Measurements from ENCODE around the gene TRAPPC5. TPM values are rescaled to one million over a fixed set of nuclear protein-coding genes. Genes with fewer than 3 reads are reported as not detected.
A peak's percentile ranks its signal among the peaks of the same experiment; 100 is the strongest.

TRAPPC5 gene
- total RNA-seq, 1 donor from 2014 or later: 50.4 TPM

DNA sequence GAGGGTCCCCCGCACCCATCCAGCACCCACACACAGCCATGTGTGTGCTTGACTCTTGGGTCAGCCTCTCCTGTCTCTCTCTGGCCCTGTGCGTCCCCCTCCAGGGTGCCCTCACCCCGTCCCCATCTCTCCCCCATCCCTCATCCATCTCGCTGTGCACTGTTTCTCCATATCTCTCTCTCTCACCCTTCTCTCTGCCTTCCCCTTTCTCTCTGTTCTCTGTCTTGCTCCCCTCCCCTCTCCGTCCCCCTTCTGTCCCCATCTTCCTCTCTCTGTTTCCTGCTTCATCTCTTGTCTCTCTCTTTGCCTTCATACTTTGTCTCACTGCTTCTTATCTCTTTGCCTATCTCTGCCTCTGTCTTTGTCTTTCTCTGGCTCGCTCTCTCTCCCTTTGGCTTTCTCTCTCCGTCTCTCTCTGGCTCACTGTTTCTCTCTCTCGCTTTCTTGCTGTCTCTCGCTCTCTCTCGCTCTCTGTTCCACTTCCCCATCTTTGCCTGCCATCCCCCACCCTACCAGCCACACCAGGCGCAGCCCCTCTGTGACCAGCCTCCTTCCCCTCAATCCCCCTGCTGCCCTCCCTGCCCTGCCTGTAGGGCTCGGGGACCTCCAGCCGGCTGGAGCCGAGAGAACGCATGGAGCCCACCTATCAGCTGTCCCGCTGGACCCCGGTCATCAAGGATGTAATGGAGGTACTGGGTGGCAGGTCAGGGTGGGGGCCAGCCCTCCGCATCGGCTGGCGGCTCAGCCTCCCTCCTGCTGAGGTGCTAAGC lies 34.8 kb upstream of the TRAPPC5 start:
- DNase-seq (ENCODE audit: low read depth): no peak

GRCh38 chr19:7646426-7646700 lies 34.3 kb upstream of the TRAPPC5 start:
- no peak for DNase-seq (ENCODE audit: low read depth)

DNA sequence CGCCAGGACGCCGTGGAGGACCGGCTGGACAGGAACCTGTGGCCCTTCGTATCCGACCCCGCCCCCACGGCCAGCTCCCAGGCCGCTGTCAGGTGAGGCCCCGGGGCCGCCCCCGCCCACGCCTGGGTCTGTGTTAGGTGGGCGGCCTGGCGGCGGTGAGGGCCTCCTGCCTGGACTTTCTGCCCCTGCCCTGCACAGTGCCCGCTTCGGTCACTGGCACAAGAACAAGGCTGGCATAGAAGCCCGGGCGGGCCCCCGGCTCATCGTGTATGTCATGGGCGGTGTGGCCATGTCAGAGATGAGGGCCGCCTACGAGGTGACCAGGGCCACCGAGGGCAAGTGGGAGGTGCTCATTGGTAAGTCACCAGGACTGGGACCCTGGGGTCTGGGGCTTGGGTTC lies 33.5 kb upstream of the TRAPPC5 start:
- no peak for DNase-seq (ENCODE audit: low read depth)

GRCh38 chr19:7648265-7649014 lies 32.2 kb upstream of the TRAPPC5 start:
- no peak for DNase-seq (ENCODE audit: low read depth)

DNA sequence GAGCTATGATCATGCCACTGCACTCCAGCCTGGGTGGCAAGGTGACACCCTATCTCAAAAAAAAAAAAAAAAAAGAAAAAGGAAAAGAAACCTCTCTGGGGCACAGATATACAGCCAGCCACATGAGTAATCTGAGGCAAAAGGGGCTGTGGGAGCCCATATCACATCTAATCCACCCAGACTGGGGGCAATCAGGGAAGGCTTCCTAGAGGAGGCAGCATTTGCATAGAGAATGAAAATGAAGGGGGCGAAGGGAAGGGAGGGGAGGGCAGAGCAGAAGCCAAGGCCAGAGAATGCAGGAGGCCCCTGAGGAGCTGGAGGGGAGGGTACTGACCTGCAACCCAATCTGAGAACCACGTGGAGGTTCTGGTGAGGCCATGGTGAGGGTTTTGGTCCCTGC lies 30.5 kb upstream of the TRAPPC5 start:
- no peak for DNase-seq (ENCODE audit: low read depth)

DNA sequence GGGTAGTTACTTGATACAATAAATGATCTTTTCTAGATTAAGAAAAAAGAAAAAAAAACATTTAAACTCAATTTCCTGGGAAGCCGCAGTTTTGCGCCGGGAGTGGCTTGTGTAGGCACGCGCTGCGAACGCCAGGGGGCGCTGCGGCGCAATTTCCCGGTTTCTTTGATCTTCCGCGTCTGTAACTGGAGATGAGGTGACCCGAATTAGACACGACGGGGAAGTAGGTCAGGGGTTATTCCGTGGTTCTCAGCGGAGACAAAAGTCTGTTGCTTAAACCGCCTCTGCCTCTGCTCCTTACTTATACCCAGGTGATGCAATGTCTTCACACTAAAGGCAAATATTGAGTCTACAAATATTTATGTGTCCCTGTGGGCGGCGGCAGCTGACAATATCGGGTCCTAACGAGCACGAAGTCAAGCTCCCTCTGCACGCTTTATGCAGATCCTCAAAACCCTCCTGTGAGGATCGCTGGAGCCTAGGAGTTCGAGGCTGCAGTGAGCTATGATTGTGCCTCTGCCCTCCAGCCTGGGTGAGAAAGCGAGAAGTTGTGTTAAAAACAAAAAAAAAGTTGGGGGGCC lies 28.5 kb upstream of the TRAPPC5 start:
- DNase-seq (ENCODE audit: low read depth): peak; percentile 83

DNA sequence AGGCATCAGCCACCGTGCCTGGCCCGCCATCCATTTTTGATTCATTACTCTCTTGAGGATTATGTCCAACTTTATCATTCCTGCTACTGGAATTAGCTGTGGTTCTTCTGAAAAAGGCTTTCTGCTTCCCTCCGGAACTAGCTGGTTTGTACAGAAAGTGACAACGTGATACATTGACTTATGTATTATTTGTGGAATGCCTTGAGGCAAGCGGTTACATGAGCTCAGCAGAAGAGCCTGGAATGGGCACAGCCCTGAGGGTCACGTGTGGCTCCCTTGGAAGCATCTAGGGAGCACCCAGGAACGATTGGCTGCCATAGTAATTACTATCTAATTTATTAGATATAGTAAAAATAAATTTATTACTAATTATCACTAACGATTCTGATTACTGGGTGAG lies 26.2 kb upstream of the TRAPPC5 start:
- DNase-seq (ENCODE audit: low read depth): peak; percentile 40

DNA sequence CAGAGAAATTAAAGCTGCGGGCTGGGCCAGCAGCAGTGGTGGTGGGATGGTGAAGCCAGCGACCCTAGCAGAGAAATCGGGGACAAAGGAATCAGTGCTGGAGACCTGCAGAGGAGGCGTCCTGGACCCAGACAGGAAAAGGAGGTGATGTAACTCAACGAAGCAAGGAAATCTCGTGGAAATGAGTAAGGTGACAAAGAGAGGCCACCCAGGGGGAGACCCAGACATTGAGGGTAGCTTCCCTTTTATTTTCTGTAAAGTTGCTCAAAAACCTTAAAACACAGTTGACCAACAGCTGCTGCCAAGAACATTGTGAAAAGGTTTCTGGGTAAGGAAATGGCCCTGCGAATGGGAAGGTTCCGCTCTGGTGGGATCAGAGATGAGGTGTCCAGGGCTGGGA lies 25.1 kb upstream of the TRAPPC5 start:
- no peak for DNase-seq (ENCODE audit: low read depth)

DNA sequence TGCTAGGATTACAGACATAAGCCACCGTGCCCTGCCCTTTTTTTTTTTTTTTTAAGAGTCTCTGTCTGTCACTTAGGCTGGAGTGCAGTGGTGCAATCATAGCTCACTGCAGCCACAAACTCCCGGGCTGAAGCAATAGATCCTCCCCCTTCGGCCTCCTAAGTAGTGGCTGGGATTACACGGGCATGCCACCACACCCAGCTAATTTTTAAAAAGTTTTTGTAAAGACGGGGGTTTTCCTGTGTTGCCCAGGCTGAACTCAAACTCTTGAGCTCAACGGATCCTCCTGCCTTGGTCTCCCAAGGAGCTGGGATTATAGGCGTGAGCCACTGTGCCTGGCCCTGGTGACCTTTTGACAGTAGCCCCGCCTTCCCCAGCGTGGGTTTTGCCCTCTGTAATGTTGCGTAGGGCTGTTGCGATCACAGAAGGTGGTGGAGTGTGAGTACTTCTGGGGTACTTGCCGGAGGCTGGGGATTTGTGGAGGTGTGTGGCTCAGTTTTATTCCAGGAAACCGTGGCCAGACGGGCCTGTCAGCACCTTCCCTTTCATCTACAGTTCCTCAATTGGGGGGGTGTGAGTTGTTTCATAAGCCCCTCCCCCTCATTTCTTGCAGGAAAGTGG lies 23.4 kb upstream of the TRAPPC5 start:
- no peak for DNase-seq (ENCODE audit: low read depth)

DNA sequence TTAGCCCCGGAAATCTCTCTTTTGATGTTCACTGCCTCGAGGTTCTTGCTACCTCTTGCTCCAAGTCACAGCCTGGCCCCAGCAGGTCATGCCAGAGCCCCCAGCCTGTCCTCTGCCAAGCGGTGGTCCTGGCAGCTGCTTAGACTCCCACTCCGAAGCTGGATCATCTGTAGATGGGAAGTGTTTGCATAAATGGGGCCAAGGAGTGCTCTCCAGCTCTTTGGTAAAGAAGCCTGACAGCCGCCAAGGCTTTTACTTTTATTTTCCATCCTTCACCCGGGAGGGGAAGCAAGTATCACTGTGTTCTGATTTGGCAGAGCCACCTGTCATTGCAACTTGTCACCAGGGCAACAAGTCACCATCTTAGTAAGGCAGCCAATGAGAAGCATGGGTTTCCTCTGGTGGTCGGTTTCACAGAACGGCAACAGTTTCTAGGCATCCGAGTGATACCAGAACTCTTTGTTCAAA lies 22.4 kb upstream of the TRAPPC5 start:
- DNase-seq (ENCODE audit: low read depth): peak; percentile 40

- no peak for DNase-seq (ENCODE audit: low read depth)
These were observed 18.7 kb upstream of the TRAPPC5 start for GRCh38 chr19:7661744-7662538.

GRCh38 chr19:7662657-7663056 lies 18.0 kb upstream of the TRAPPC5 start:
- DNase-seq (ENCODE audit: low read depth): no peak

- peak; percentile 73 for DNase-seq (ENCODE audit: low read depth)
These were observed 16.9 kb upstream of the TRAPPC5 start for GRCh38 chr19:7663706-7664105.

DNA sequence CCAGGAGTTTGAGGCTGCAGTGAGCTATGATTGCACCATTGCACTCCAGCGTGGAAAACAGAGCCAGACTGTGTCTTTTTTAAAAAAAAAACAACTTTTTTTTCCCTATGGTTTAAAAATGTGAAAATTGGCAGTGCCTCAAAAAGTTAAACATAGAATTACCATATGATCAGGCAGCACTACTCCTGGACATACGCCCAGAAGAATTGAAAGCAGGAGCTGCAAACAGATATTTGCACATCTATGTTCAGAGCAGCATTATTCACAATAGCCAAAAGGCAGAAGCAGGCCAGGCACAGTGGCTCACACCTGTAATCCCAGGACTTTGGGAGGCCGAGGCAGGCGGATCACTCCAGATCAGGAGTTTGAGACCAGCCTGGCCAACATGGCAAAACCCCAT lies 15.6 kb upstream of the TRAPPC5 start:
- DNase-seq (ENCODE audit: low read depth): no peak

GRCh38 chr19:7668842-7669241 lies 11.8 kb upstream of the TRAPPC5 start, which contains the start of gene RETN:
TSS of gene RETN (plus strand) at chr19:7669049. CDS start at chr19:7669327, 278 bp downstream.
- no peak for DNase-seq (ENCODE audit: low read depth)

- no peak for DNase-seq (ENCODE audit: low read depth)
These were observed 11.0 kb upstream of the TRAPPC5 start for GRCh38 chr19:7669641-7670040.

DNA sequence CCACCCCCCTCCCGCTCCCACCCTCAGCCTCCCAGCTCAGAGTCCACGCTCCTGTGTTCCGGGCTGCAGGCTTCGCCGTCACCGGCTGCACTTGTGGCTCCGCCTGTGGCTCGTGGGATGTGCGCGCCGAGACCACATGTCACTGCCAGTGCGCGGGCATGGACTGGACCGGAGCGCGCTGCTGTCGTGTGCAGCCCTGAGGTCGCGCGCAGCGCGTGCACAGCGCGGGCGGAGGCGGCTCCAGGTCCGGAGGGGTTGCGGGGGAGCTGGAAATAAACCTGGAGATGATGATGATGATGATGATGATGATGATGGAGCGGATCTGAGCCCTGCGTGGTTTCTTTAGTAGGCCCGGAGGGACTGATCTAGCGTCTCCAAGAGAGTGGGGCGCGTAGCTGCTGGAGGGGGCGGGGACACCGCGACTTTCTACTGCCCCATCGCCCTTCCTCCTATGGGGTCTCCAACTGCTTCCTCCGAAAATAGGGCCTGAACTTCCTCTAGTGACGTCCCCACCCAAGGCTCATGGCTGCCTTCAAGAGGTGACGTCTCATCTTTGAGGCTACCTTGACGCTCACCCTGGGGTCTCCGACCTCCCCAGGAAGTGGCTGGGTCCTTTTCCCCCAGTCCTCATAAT lies 10.4 kb upstream of the TRAPPC5 start:
- no peak for DNase-seq (ENCODE audit: low read depth)

DNA sequence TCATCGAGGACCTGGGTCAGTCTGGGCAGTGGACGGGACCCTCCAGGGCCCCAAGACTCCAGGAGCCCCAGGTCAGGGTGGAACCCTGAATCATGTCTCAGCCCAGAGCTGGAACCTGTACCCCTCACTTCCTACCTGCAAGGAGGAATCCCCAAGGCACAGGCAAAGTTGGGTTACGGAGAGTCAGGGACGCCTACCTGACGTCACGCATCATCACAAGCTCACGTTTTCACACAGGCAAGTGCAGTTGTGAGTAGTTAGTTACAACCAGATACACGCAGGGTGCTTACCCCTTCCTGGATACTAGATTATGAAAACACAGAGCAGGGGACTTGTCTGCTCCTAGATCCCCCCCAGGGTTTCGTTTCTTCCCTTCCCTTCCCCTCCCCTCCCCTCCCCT lies 9.8 kb upstream of the TRAPPC5 start:
- no peak for DNase-seq (ENCODE audit: low read depth)

DNA sequence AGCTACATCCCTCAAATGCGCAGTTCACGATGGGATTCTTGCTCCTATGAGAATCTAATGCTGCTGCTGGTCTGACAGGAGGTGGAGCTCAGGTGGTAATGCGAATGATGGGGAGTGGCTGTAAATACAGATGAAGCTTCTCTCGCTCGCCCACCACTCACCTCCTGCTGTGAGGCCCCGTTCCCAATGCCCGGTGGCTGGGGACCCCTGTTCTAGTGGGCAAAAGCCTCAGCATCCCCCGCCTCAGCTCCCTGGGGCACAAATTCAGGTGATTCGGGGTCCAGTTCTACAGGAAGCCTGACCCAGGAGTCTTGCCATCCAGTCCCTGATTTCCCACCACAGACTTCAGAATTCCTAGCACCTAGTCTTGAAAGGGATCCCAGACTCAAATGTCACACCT lies 8.1 kb upstream of the TRAPPC5 start:
- DNase-seq (ENCODE audit: low read depth): no peak
